ENCODE data around the gene EPM2AIP1.

EPM2AIP1 gene

GRCh38 chr3:36941658-36942057, 51.3 kb downstream of the EPM2AIP1 start:
- H3K27me3 ChIP-seq (ENCODE audit: control insufficient read depth in 1 of 2, insufficient read depth in 2 of 2, low read length in 2 of 2), result peaks cover 0 to 3% of the 10 kb centered on the region in 2 donors
- H3K27ac ChIP-seq (ENCODE audit: low read depth, low read length), result no peak overlapping the region
- H3K4me3 ChIP-seq (ENCODE audit: low read depth in 1 of 2, low read length in 2 of 2), result no peak overlapping the region
- no peak overlapping the region for H3K9ac ChIP-seq (ENCODE audit: low read depth in 1 of 2, low read length in 2 of 2)
- H3K9me3 ChIP-seq (ENCODE audit: control insufficient read depth in 1 of 2, low read length in 2 of 2), result no peaks in the 10 kb centered on the region
- H3K4me1 ChIP-seq (ENCODE audit: control insufficient read depth in 1 of 2, insufficient read depth in 2 of 2, low read length in 2 of 2), result peaks cover 0 to 13% of the 10 kb centered on the region in 2 donors
- no peaks in the 10 kb centered on the region for H3K36me3 ChIP-seq (ENCODE audit: control insufficient read depth in 1 of 2, insufficient read depth in 2 of 2, low read length in 2 of 2)

- H3K27me3 ChIP-seq (ENCODE audit: control insufficient read depth in 1 of 2, insufficient read depth in 2 of 2, low read length in 2 of 2), result peaks cover 0 to 3% of the 10 kb centered on the region in 2 donors
- peaks cover 0 to 13% of the 10 kb centered on the region in 2 donors for H3K4me1 ChIP-seq (ENCODE audit: control insufficient read depth in 1 of 2, insufficient read depth in 2 of 2, low read length in 2 of 2)
- no peak overlapping the region for H3K27ac ChIP-seq (ENCODE audit: low read depth, low read length)
- no peaks in the 10 kb centered on the region for H3K36me3 ChIP-seq (ENCODE audit: control insufficient read depth in 1 of 2, insufficient read depth in 2 of 2, low read length in 2 of 2)
- H3K9me3 ChIP-seq (ENCODE audit: control insufficient read depth in 1 of 2, low read length in 2 of 2), result no peaks in the 10 kb centered on the region
- H3K9ac ChIP-seq (ENCODE audit: low read depth in 1 of 2, low read length in 2 of 2), result no peak overlapping the region
- H3K4me3 ChIP-seq (ENCODE audit: low read depth in 1 of 2, low read length in 2 of 2), result no peak overlapping the region
These were observed 51.8 kb downstream of the EPM2AIP1 start for GRCh38 chr3:36941162-36941561.

- H3K4me1 ChIP-seq (ENCODE audit: control insufficient read depth in 1 of 2, insufficient read depth in 2 of 2, low read length in 2 of 2), result no peaks in the 10 kb centered on the region
- no peak overlapping the region for H3K4me3 ChIP-seq (ENCODE audit: low read depth in 1 of 2, low read length in 2 of 2)
- H3K9ac ChIP-seq (ENCODE audit: low read depth in 1 of 2, low read length in 2 of 2), result no peak overlapping the region
- H3K9me3 ChIP-seq (ENCODE audit: control insufficient read depth in 1 of 2, low read length in 2 of 2), result no peaks in the 10 kb centered on the region
- no peaks in the 10 kb centered on the region for H3K27me3 ChIP-seq (ENCODE audit: control insufficient read depth in 1 of 2, insufficient read depth in 2 of 2, low read length in 2 of 2)
- H3K36me3 ChIP-seq (ENCODE audit: control insufficient read depth in 1 of 2, insufficient read depth in 2 of 2, low read length in 2 of 2), result no peaks in the 10 kb centered on the region
- no peak overlapping the region for H3K27ac ChIP-seq (ENCODE audit: low read depth, low read length)
These were observed 55.4 kb downstream of the EPM2AIP1 start for GRCh38 chr3:36937492-36937891.

Data from duodenal mucosa (tissue), 2 donors.